GM18505 (cell line): ENCODE results near the gene PTPRK.

Experiments used
- ATAC-seq: cut with Tn5 transposase; IDR thresholded peaks from one replicate; pipeline ENCODE4 v1.9.1; 2021; ENCODE audit not compliant: unreplicated experiment
- POLR2A ChIP-seq: IDR thresholded peaks from 4 replicates; pipeline ENCODE4 v1.6.1; 2011; ENCODE audit warnings: borderline replicate concordance; ENCODE audit not compliant: insufficient read depth, insufficient read length; ENCODE audit errors: extremely low read depth

Gene PTPRK

GRCh38 chr6:128427139-128427538, 93.3 kb downstream of the PTPRK start:
- TF ChIP-seq POLR2A, result no peak
- no peak for ATAC-seq

- no peak for TF ChIP-seq POLR2A
- no peak for ATAC-seq
Measured at GRCh38 chr6:128425856-128426255, 94.5 kb downstream of the PTPRK start.

GRCh38 chr6:128422871-128423270, 97.5 kb downstream of the PTPRK start:
- ATAC-seq, result no peak
- TF ChIP-seq POLR2A, result no peak

- no peak for ATAC-seq
- TF ChIP-seq POLR2A, result no peak
Measured at GRCh38 chr6:128422200-128422599, 98.2 kb downstream of the PTPRK start.

- no peak for TF ChIP-seq POLR2A
- ATAC-seq, result no peak
Measured at GRCh38 chr6:128421788-128422187, 98.6 kb downstream of the PTPRK start.

- TF ChIP-seq POLR2A, result no peak
- ATAC-seq, result no peak
Measured at GRCh38 chr6:128417698-128418097, 102.7 kb downstream of the PTPRK start.

- no peak for ATAC-seq
- no peak for TF ChIP-seq POLR2A
Measured at GRCh38 chr6:128415387-128415786, 105.0 kb downstream of the PTPRK start.

GRCh38 chr6:128414943-128415342, 105.5 kb downstream of the PTPRK start:
- no peak for TF ChIP-seq POLR2A
- no peak for ATAC-seq

GRCh38 chr6:128413291-128413690, 107.1 kb downstream of the PTPRK start:
- no peak for ATAC-seq
- TF ChIP-seq POLR2A, result no peak

DNA sequence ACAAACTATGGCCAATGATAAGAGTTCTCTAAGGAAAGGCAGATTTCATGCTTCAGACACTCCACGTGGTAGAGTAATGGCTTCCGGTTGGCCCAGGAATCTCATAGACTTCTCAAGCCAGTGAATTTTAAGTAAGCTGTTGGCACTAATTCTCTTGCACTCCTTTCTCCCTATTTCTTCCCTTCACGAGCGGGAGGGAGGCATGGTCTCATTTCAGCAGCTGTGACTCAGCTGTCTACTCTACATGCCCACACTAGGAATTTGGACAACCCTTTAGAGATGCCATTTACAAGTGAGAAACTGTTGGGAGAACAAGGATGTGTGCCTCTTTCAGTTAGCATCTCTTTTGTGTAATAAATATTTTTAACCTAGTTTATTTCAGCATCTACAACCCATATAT, 107.7 kb downstream of the PTPRK start:
- no peak for TF ChIP-seq POLR2A
- no peak for ATAC-seq

DNA sequence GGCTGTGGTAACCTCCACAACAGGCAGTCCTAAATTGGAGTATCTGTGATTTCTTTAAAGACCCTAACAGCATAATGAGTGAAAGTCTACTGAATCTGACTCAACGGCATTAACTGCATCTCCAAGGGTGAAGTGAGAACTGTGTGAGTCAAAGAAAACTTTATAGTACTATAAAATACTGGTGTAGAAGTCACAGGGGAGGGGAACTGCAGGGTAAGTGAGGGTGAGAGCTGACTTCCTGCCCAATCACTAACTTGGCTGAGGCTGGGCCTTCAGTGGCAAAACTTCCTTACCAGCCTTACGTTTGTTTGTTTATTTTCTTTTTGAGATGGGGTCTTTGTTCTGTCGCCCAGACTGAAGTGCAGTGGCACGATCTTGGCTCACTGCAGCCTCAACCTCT, 109.8 kb downstream of the PTPRK start:
- no peak for ATAC-seq
- no peak for TF ChIP-seq POLR2A

DNA sequence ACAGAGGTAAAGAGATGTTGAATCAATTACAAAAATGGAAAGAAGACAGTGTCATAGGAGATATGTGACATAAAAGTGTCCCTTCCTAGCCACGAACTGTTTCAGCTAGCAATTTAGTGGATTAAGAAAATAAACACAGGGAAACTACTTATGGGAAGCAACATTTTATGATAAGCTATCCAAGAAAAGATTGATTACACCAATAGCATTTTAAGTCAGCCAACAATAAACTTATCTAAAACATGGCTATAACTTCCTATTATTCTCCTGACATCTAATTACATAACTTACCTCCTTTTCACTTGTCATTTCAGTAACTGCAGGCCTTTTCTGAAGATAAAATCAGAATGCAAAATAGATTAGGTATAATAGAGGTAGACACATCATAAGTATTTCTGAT, 111.4 kb downstream of the PTPRK start:
- no peak for ATAC-seq
- TF ChIP-seq POLR2A, result no peak

DNA sequence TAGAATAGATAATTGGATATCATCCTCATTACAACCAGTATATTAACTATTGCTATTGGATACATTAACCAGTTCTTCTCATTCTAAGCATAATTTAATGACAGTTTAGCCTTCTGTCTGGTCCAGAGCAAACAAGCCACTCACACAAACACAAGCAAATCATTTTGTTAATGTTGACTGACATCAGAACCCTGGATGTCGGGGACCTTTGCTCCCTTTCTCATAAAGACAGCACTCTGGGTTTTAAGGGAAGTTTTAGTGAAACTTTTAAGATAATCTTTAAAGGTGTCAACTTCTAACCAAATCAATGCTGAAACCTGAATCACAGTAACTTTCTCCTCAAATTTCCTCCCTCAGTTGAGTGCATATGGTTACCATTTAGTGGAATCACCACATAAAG, 113.9 kb downstream of the PTPRK start:
- ATAC-seq, result no peak
- TF ChIP-seq POLR2A, result no peak

GRCh38 chr6:128403618-128404444, 116.6 kb downstream of the PTPRK start:
- no peak for ATAC-seq

DNA sequence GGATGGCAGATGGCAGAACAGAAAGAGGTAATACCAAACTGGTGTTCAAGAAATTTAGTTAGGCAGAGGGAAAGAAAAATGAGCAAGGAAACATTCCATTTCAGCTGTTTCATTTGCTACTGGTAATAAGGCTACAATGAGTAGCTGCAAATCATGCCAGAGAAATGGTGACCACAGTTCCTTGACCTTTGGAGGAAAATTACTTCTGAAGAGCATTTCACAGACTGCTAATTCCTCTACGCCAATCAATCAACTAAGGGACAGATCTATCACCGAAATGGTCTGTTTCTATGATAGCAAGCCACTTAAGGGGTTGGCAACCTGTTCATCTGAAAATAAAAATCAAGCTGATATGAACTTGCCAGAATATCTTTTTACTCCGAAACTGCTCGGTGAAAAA, 119.5 kb downstream of the PTPRK start:
- no peak for TF ChIP-seq POLR2A
- ATAC-seq, result no peak

More at GRCh38 chr6:128403618-128404444, 116.6 kb downstream of the PTPRK start:
- no peak for TF ChIP-seq POLR2A

GRCh38 chr6:128397996-128398395, 122.4 kb downstream of the PTPRK start:
- ATAC-seq, result no peak
- TF ChIP-seq POLR2A, result no peak

- ATAC-seq, result no peak
- TF ChIP-seq POLR2A, result no peak
Measured at GRCh38 chr6:128395596-128395995, 124.8 kb downstream of the PTPRK start.
